IPS-15b (cell line): ENCODE results near the gene TANGO2.

Experiments used
- H3K27me3 ChIP-seq: one replicate; pipeline ENCODE4 v1.6.1; 2013; ENCODE audit warnings: low read length; ENCODE audit not compliant: control insufficient read depth, insufficient read depth
- H3K36me3 ChIP-seq: one replicate; pipeline ENCODE4 v1.6.1; 2013; ENCODE audit warnings: low read length; ENCODE audit not compliant: control insufficient read depth, insufficient read depth
- H3K4me1 ChIP-seq: one replicate; pipeline ENCODE4 v1.6.1; 2013; ENCODE audit warnings: mild to moderate bottlenecking, low read length; ENCODE audit not compliant: control insufficient read depth, insufficient read depth
- H3K4me3 ChIP-seq: one replicate; pipeline ENCODE4 v1.5.1; 2013; ENCODE audit warnings: low read depth, low read length
- H3K9ac ChIP-seq: one replicate; pipeline ENCODE4 v1.6.1; 2013; ENCODE audit warnings: low read depth, mild to moderate bottlenecking, low read length
- H3K9me3 ChIP-seq: one replicate; pipeline ENCODE4 v1.6.1; 2013; ENCODE audit warnings: mild to moderate bottlenecking, low read length; ENCODE audit not compliant: control insufficient read depth, insufficient read depth

The TANGO2 gene

DNA sequence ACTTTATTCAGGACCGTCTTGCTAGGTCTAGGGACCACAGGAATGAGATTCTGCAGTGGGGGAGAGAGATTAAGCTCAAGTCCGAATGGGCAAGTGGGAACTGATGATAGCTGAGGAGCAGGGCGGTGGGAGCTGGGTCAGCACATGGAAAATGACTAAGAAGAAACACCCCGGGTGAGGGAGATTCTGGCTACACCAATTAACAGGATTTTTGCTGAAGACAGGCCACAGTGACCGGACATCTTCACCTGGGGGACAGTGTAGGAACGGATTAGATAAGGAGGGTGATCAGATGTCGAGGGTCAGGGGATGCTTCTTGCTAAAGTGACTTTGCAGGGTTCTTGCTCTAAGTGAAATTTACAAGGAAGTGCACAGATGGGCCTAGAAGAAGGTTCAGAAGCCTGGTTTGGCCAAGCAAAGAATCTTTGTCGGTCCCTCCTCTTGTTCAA lies 50.6 kb downstream of the TANGO2 start:
- H3K9ac ChIP-seq = no peak overlapping the region
- no peak overlapping the region for H3K4me3 ChIP-seq
- no peaks in the 10 kb centered on the region for H3K27me3 ChIP-seq
- H3K9me3 ChIP-seq = no peaks in the 10 kb centered on the region
- no peaks in the 10 kb centered on the region for H3K36me3 ChIP-seq
- no peaks in the 10 kb centered on the region for H3K4me1 ChIP-seq

DNA sequence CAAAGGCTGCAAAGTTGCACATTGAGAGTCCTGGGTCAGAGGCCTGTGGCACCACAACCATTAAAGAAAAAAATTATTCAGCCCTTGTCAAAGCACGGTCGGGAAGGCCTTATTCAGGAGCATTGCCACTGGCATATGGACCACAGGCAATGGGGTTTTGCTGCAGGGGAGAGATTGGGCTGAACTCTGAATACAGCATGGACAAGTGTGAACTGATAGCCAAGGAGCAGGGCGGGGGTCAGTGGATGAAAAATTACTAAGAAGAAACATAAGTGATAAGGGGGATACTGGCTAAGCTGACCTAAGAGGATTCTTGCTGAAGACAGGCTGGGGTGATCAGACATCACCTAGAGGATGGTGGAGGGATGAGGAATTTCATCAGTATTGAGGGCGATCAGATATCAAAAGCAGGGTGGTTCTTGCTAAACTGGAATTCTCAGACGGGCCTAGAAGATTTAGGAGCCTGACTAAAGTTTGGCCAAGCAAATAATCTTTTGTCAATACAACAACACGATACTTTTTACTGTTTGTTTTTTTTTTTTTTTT lies 55.8 kb downstream of the TANGO2 start:
- Histone ChIP-seq H3K4me3 (no peak overlapping the region), H3K27me3 (no peaks in the 10 kb centered on the region), H3K36me3 (peaks cover 2% of the 10 kb centered on the region), H3K9me3 (no peaks in the 10 kb centered on the region), H3K9ac (no peak overlapping the region), H3K4me1 (peaks cover 3% of the 10 kb centered on the region)

DNA sequence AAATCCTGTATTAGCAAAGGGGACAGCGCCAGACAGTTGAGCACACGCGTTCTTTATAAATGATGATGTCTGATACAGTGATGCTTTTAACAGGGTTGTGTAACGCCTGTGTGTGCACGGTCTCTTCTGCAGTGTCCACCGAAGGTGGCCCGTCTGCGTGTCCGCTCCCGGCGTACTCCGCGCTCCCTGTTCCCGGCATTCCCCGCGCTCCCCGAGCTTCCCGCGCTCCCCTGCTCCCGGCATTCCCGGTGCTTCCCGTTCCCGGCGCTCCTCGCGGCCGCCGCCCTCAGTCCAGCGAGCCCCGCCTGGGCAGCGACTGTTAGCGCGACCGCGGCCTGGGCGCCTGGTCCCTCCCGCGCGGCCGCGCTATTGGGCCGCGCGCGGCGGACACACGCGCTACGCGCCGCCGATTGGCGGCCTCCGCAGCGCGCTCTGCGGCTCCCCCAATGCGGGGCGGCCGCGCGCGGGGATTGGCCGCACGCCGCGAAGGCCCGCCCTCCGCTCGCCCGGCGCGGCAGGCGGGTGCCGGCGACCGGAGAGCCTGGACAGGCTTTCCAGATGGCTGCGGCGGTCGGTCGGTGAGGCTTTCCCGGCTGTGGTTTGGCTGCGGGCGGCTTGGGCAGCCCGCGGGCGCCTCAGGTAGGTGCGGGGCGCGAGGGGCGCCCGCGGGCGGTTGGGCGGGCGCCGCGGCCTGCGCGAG lies 59.0 kb downstream of the TANGO2 start, which contains the start of gene DGCR8:
Gene DGCR8, plus strand, starts transcription at position 497 of the 700 bp plus-strand sequence. CDS start 5,723 bp downstream, outside the sequence.
- no peaks in the 10 kb centered on the region for H3K27me3 ChIP-seq
- H3K9me3 ChIP-seq = no peaks in the 10 kb centered on the region
- peaks cover 10% of the 10 kb centered on the region for H3K4me1 ChIP-seq
- peak within 1 kb of the TSS; percentile 84 for H3K4me3 ChIP-seq
- peaks cover 8% of the 10 kb centered on the region for H3K36me3 ChIP-seq
- H3K9ac ChIP-seq = peak within 1 kb of the TSS; percentile 97

DNA sequence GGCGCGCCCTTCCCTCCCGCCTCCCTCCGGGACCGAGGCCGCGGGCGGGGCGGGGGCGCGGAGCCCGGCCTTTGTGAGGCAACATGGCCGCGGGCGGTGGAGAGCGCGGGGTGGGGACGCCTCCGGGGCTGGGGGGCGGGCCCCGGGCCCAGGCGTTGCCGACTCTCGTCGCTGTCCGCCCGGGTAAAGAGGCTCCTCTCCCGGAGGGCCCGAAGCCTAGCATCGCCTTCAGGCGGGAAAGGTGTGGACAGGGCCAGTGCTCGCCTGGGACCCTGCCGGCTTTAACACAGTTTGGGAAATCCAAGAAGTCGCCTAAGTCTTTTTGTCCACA lies 59.5 kb downstream of the TANGO2 start:
- H3K36me3 ChIP-seq = peaks cover 8% of the 10 kb centered on the region
- H3K9me3 ChIP-seq = no peaks in the 10 kb centered on the region
- peaks cover 10% of the 10 kb centered on the region for H3K4me1 ChIP-seq
- H3K4me3 ChIP-seq = peak overlapping the region; percentile 84
- H3K9ac ChIP-seq = peak overlapping the region; percentile 97
- H3K27me3 ChIP-seq = no peaks in the 10 kb centered on the region

DNA sequence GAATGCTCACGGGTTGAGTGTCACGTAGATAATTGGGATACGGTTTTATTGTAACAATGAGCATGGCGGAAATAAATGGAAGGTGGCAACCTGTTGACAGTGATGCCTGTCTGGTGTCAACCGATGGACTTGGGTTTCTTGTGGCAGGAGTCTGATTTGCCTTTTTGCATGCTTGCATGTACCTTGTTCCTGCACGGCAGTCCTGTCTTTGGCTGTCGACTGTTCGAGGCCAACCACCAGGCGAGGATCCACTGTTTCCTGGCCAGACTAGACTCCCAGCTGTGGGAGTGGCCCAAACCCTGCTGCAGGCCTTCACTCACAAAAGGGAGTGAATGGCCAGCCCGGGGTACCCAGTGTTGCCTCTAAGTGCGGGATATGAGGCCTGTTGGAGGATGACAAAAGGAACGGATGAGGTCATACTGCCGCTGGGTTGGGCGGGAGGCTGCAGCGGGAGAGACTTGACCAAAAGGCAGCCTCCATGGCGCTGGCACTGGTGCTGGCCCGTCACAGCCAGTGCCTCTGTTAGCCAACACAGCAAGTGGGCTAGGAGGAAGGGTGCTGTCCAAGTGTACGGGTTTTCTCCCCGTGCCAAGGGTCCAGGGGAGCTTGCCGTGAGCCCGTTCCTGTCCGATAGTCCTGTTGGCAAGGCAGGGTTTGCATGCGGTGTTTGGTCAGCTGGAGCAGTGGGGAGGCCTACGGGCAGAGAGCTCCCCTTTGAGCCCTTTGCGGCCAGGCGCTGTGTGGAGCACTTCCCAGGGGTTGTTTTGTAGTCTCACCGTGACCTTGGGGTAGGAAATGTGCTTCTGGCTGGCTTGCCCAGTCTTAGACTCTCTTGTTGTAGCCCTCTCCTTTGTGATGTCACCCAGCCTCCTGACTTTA lies 60.1 kb downstream of the TANGO2 start:
- Histone ChIP-seq H3K9me3 (no peaks in the 10 kb centered on the region), H3K9ac (peak overlapping the region; percentile 97), H3K4me1 (peaks cover 10% of the 10 kb centered on the region), H3K4me3 (peak overlapping the region; percentile 84), H3K36me3 (peaks cover 14% of the 10 kb centered on the region), H3K27me3 (no peaks in the 10 kb centered on the region)

DNA sequence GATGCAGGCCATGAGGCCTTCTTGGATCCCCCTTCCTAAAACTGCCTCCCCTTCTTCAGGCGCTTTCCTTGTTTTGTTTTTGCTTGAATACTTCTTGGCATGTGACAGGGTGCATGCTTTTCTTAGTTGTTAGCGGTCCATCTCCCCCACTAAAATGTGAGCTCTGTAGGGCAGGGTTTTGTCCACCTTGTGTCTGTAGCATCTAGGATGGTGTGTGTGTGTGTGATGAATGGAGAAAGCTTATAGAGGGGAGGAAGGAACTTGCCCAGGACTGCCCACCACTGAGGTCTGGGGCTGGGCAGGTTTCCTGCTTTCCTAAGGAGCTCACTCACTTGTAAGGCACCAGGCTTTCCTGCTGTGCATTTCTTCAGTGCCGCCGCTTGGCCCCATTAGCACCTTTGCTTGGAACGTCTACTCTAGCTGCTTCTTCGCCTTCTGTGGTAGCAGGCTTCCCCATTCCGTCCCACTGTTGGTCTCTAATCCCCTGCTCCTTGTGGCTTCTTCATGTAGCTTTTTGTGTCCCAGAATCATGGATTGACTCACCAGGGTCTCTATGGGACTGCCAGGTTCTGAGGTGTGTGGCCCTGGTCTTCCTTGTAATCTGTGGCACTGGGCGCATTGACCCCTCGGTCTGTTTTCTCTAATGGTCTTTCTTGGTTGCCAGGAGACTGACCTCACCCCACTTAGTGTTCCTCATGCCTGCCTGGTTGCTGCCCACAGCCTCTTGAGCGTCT lies 62.4 kb downstream of the TANGO2 start:
- peak overlapping the region; percentile 37 for H3K9ac ChIP-seq
- H3K4me1 ChIP-seq = peaks cover 10% of the 10 kb centered on the region
- H3K9me3 ChIP-seq = no peaks in the 10 kb centered on the region
- peaks cover 37% of the 10 kb centered on the region for H3K36me3 ChIP-seq
- no peak overlapping the region for H3K4me3 ChIP-seq
- H3K27me3 ChIP-seq = no peaks in the 10 kb centered on the region

DNA sequence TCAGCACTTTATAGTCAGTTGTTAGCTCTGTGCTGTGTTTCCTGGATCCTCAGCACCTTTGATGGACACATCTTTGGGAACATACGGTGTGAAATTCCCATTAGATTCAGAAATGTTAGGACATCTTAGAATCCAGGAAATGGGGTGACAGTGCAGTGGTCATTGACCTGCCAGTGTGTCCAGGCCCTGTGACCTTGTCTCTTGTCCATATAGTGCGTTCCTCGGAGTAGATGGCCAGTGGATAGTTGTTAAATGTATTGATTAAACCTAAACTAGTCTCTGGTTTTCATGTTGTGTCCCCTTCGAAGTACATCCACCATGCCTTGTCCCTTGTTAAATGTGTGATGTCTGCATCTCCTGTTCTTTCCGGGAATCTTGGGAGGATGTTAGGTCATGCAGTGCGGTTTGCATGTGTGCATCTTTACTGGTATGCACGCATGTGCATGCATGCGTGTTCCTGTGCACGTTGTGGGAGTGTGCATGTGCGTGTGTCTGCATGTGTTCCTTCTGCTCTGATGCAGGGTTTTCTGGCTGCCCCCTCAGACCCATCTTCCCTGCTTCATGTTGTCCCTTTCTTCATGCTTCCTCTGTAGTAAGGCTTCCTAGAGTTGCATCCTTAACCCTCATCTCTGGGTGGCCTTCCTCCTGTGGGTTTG lies 63.1 kb downstream of the TANGO2 start:
- Histone ChIP-seq H3K36me3 (peaks cover 44% of the 10 kb centered on the region), H3K9ac (no peak overlapping the region), H3K4me1 (peaks cover 10% of the 10 kb centered on the region), H3K4me3 (no peak overlapping the region), H3K27me3 (no peaks in the 10 kb centered on the region), H3K9me3 (no peaks in the 10 kb centered on the region)

DNA sequence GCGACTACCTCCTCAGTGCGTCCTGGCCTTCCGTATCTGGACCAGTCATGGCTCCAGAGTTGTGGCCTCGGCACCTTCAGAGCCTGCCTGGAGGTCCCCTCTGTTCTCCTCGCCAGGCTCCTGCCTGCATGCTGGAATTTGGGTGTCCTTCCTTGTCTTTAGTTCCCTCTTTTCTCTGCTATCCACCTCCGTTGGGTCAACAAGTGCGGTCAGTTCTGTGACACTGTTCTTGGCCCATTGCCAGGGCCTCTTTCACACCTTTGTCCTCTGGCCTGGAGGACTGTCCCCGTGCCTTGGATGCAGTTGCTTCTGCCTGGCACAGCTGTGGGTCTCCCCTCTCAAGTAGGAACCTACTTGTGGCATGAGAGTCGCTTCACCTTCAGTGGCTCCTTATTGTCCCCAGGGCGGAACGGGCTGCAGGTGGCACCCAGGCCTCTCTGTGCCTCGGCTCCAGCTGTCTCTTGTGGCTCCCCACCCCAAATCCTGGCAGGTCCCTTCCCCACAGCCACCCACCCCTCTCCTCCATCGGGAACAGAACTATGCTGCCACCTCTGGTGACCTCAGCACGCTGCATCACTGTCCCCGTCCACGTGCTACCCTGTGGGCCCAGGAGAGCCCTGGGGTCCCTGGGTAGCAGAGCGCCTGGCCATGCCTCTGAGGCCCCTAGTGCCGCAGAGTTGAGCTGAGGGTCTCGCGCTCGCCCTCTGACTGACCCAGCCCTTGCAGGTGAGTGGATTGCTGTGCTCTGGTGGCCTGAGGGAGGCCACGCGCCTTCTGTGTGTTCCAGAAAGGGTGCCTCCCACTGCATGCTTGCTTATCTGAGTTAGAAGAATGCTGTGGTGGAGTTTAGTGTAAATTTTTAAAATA lies 63.9 kb downstream of the TANGO2 start:
- Histone ChIP-seq H3K4me1 (peaks cover 10% of the 10 kb centered on the region), H3K4me3 (no peak overlapping the region), H3K9me3 (no peaks in the 10 kb centered on the region), H3K9ac (no peak overlapping the region), H3K36me3 (peaks cover 51% of the 10 kb centered on the region), H3K27me3 (no peaks in the 10 kb centered on the region)

DNA sequence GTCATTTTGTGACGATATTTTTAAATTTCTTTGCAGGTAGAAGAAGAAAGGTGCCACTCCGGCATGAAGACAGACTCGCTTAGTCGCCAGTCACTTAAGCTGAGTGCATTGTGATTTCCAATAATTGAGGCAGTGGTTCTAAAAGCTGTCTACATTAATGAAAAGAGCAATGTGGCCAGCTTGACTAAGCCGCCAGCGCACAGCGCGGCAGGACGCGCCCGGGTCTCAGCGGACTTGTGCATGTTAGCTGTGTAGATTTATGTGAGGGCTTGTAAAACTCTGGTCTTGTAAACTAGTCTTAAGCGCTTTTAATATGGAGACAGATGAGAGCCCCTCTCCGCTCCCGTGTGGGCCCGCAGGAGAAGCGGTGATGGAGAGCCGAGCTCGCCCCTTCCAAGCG lies 64.7 kb downstream of the TANGO2 start:
- H3K9me3 ChIP-seq = no peaks in the 10 kb centered on the region
- H3K9ac ChIP-seq = no peak overlapping the region
- H3K4me3 ChIP-seq = no peak overlapping the region
- H3K4me1 ChIP-seq = peaks cover 10% of the 10 kb centered on the region
- no peaks in the 10 kb centered on the region for H3K27me3 ChIP-seq
- H3K36me3 ChIP-seq = peaks cover 60% of the 10 kb centered on the region

DNA sequence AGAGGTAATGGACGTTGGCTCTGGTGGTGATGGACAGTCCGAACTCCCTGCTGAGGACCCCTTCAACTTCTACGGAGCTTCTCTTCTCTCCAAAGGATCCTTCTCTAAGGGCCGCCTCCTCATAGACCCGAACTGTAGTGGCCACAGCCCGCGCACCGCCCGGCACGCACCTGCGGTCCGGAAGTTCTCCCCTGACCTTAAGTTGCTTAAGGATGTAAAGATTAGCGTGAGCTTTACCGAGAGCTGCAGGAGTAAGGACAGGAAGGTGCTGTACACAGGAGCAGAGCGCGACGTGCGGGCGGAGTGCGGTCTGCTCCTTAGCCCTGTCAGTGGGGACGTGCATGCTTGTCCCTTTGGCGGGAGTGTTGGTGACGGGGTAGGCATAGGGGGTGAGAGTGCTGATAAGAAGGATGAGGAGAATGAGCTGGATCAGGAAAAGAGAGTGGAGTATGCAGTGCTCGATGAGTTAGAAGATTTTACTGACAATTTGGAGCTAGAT lies 65.2 kb downstream of the TANGO2 start:
- Histone ChIP-seq H3K9ac (no peak overlapping the region), H3K9me3 (no peaks in the 10 kb centered on the region), H3K4me1 (peaks cover 10% of the 10 kb centered on the region)

More for the DNA sequence above, 65.2 kb downstream of the TANGO2 start:
- Histone ChIP-seq H3K4me3 (no peak overlapping the region), H3K36me3 (peaks cover 65% of the 10 kb centered on the region), H3K27me3 (no peaks in the 10 kb centered on the region)
